GM10248 (cell line): ENCODE data around the gene ADGB.

Experiments used
- CTCF ChIA-PET: fragments of 300-600 bp; sonication (Branson Sonifier 250); formaldehyde crosslinking; extraction: SDS; loops from one replicate; lab custom pipeline; 2021; ENCODE audit warnings: antibody characterized with exemption; lab: Yijun Ruan, JAX
- POLR2A ChIA-PET: fragments of 350-650 bp; sonication (Branson Sonifier 250); formaldehyde crosslinking; extraction: SDS; loops from one replicate; lab custom pipeline; 2020; ENCODE audit warnings: antibody characterized with exemption; lab: Yijun Ruan, JAX
- DNase-seq: peaks from one replicate; pipeline ENCODE4 v3.0.0; 2012; ENCODE audit errors: extremely low spot score
- CTCF ChIP-seq: IDR thresholded peaks from 2 replicates; pipeline ENCODE4 v1.5.1; 2012; ENCODE audit warnings: mild to moderate bottlenecking, low read depth; ENCODE audit errors: extremely low read depth, missing control alignments, control extremely low read depth

ADGB gene

DNA sequence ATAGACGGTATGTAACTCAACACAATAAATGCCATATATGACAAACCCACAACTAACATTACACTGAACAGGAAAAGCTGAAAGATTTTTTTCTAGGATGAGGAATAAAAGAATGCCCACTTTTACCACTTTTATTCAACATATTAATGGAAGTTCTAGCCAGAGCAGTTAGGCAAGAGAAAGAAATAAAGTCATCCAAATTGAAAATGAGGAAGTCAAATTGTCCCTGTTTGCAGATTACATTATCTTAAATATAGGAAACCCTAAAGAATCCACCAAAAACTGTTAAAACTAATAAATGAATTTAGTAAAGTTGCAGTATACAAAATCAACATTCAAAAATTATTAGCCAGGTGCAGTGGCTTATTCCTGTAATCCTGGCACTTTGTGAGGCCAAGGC, 24.6 kb upstream of the ADGB start:
- DNase-seq = no peak
- CTCF ChIA-PET = no interaction called here
- no peak for TF ChIP-seq CTCF
- POLR2A ChIA-PET = no interaction called here

- CTCF ChIA-PET = no interaction called here
- DNase-seq = no peak
- no peak for TF ChIP-seq CTCF
- POLR2A ChIA-PET = no interaction called here
Measured at GRCh38 chr6:146578054-146578453, 20.7 kb upstream of the ADGB start.

- POLR2A ChIA-PET = no interaction called here
- DNase-seq = no peak
- TF ChIP-seq CTCF = no peak
- CTCF ChIA-PET = interaction anchor here (1.0 kb wide), 1 partner anchor 14 kb away, joined by 3 read pairs; no protein-coding TSS in a partner anchor
Measured at GRCh38 chr6:146581968-146582367, 16.8 kb upstream of the ADGB start.

- POLR2A ChIA-PET = no interaction called here
- no peak for TF ChIP-seq CTCF
- no peak for DNase-seq
Measured at GRCh38 chr6:146582857-146583256, 15.9 kb upstream of the ADGB start.

DNA sequence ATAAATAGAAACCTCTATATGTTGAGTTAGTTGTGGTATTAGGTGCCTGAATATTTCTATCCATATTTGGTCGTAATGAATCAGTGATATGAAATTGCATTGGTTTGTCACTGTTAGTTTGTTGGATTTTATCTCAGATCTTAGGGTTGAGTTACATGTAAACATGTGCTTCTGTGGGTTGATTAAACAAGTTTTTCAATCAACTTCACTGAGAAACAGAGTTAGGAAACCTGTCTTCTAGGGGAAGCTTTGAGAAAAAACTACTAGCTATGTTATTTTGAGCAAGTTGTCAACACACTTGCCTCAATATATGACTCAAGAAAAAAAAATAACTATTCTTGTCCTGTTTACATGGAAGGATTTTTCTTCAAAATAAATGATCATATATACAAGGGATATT, 14.8 kb upstream of the ADGB start:
- POLR2A ChIA-PET = interaction anchor here (0.5 kb wide), 1 partner anchor 88 kb away, joined by 9 read pairs; no protein-coding TSS in a partner anchor

More at GRCh38 chr6:146582857-146583256, 15.9 kb upstream of the ADGB start:
- CTCF ChIA-PET = no interaction called here

GRCh38 chr6:146587459-146587858, 11.3 kb upstream of the ADGB start:
- CTCF ChIA-PET = interaction anchor here (1.4 kb wide), 1 partner anchor 9 kb away, joined by 3 read pairs; no protein-coding TSS in a partner anchor
- no peak for TF ChIP-seq CTCF
- POLR2A ChIA-PET = no interaction called here
- DNase-seq = no peak

More for the DNA sequence above, 14.8 kb upstream of the ADGB start:
- CTCF ChIA-PET = interaction anchor here (2.3 kb wide), 1 partner anchor 12 kb away, joined by 8 read pairs; no protein-coding TSS in a partner anchor
- TF ChIP-seq CTCF = no peak
- no peak for DNase-seq

DNA sequence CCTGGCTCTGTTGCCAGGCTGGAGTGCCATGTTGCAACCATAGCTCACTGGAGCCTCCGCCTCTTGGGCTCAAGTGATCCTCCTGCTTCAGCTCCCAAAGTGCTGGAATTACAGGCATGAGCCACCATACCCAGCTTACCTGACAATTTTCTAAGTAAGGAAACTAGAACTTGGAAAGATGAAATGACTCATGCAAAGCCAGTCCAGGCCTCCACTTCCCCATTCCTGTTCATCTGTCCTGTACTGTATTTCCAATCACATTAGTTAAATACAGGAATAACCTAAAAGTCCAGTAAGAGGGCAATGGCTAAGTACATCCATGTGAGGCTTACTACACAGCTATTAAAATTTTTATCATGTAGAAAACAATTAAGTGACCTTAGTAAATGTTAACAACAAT, 8.3 kb upstream of the ADGB start:
- DNase-seq = no peak
- ChIA-PET CTCF (interaction anchor here (1.5 kb wide), 1 partner anchor 11 kb away, joined by 4 read pairs; no protein-coding TSS in a partner anchor), POLR2A (no interaction called here)
- TF ChIP-seq CTCF = no peak
